ENCODE data around the gene SPTBN2. TPM values are rescaled to one million over a fixed set of nuclear protein-coding genes. Genes with fewer than 3 reads are reported as not detected.

The SPTBN2 gene
- total RNA-seq, 4 donors from 2014 or later, result under 0.01 to 31.0 (median 1.6) TPM

DNA sequence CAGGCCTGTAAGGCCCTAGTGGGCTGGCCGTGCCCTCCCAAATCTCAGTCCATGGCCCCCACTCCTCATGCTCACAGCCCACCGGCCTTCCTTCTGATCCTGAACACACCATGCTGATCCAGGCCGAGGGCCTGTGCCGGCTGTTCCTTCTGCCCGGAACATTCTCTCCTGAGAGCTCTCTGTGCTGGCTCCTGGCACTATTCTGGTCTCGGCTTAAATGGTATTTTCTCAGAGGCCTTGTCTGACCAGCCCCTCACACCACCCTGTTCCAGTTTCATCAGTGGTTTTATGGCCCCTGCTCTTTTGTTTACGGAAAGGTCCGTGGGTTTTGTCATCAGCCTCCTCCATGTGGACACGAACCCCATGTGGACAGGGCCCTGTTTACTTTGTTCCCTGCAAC, 22.0 kb downstream of the SPTBN2 start:
- Histone ChIP-seq H3K27ac (no peak overlapping the region), H3K36me3 (no peaks in the 10 kb centered on the region), H3K4me1 (no peaks in the 10 kb centered on the region), H3K4me3 (no peak overlapping the region), H3K27me3 (no peaks in the 10 kb centered on the region), H3K9me3 (no peaks in the 10 kb centered on the region)
- no peak for TF ChIP-seq POLR2A (IDR thresholded peaks at IDR 0.05)
- TF ChIP-seq, protein P1, sequence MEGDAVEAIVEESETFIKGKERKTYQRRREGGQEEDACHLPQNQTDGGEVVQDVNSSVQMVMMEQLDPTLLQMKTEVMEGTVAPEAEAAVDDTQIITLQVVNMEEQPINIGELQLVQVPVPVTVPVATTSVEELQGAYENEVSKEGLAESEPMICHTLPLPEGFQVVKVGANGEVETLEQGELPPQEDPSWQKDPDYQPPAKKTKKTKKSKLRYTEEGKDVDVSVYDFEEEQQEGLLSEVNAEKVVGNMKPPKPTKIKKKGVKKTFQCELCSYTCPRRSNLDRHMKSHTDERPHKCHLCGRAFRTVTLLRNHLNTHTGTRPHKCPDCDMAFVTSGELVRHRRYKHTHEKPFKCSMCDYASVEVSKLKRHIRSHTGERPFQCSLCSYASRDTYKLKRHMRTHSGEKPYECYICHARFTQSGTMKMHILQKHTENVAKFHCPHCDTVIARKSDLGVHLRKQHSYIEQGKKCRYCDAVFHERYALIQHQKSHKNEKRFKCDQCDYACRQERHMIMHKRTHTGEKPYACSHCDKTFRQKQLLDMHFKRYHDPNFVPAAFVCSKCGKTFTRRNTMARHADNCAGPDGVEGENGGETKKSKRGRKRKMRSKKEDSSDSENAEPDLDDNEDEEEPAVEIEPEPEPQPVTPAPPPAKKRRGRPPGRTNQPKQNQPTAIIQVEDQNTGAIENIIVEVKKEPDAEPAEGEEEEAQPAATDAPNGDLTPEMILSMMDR (IDR thresholded peaks at IDR 0.05), result no peak
- DNase-seq, result no peak
- intact Hi-C loops (cut with DNase I; ENCODE audit: low total_unique reads), result no loop called here

DNA sequence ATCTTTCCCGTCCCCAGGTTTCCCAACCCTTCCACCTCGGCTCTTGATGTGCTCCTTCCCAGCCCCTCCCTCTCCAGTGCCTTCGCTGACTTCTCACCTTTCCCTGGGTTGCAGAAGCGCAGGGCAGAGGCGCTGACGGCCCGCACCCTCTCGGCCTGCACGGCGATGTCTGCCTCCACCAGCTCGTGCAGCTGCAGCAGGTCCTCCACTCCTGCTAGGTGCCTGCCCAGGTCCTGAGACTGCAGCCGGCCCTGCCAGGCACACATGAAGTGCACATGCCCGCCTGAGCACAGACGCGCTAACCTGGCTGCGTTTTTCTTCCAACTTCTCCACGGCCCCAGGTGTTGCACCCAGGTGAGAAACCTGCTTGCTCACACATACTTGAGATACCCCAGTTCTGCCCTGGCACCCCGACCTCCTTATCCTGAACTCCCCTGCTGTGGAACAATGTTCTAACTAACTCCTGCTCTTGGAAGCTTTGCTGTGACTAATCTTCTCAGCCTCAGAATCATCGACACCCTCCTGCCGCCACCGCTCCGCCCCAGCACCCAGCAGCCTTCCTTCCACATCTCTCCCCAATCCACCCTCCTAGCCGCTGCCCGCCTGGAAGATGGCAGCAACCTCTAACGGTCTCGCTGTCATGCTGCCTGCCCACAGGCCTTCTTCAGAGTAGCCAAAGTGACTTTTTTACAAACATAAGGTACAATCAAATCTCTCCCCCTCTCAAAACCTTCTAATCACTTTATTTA, 23.3 kb downstream of the SPTBN2 start:
- Histone ChIP-seq H3K4me3 (no peak overlapping the region), H3K9me3 (no peaks in the 10 kb centered on the region), H3K27ac (no peak overlapping the region), H3K4me1 (no peaks in the 10 kb centered on the region), H3K27me3 (no peaks in the 10 kb centered on the region), H3K36me3 (no peaks in the 10 kb centered on the region)
- intact Hi-C loops (cut with DNase I; ENCODE audit: low total_unique reads), result no loop called here
- TF ChIP-seq, protein P1 (IDR thresholded peaks at IDR 0.05), result no peak
- TF ChIP-seq POLR2A (IDR thresholded peaks at IDR 0.05), result no peak
- no peak for DNase-seq

DNA sequence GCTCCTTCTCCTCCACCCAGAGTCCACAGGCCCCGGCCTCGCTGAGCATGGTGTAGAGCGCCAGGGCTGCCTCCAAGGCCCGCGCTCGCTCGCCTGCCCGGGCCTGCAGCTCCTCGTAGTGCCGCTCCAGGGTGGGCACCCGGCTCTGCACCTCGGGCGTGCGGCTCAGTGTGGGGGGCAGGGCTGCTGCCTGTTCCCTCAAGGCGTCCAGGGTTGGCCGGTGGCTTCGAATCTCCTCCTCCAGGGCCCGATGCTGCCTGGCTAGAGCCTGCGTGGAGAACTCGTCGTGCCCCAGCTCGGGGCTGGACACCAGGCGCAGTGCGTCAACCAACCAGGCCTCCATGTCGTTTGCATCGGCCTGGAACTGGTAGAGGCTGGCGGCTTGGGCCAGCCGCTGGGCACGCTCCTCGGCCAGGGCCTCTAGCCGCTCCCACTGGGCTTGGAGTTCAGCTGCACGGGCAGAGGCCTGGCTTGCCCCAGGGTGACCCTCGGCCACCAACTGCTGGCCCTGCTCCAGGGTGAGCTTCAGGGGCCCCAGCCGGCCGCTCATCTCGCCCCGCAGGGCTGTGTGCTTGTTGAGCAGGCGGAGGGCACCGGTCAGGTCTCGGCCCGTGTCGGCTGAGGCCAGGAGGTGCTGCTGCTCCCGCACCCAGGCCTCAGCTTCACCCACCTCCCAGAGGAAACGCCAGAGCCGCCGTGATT, 24.2 kb downstream of the SPTBN2 start:
- Histone ChIP-seq H3K27ac (no peak overlapping the region), H3K9me3 (no peaks in the 10 kb centered on the region), H3K27me3 (no peaks in the 10 kb centered on the region), H3K4me3 (no peak overlapping the region), H3K36me3 (no peaks in the 10 kb centered on the region), H3K4me1 (no peaks in the 10 kb centered on the region)
- intact Hi-C loops (cut with DNase I; ENCODE audit: low total_unique reads), result no loop called here
- no peak for TF ChIP-seq POLR2A (IDR thresholded peaks at IDR 0.05)
- TF ChIP-seq, protein P1 (IDR thresholded peaks at IDR 0.05), result no peak
- no peak for DNase-seq

DNA sequence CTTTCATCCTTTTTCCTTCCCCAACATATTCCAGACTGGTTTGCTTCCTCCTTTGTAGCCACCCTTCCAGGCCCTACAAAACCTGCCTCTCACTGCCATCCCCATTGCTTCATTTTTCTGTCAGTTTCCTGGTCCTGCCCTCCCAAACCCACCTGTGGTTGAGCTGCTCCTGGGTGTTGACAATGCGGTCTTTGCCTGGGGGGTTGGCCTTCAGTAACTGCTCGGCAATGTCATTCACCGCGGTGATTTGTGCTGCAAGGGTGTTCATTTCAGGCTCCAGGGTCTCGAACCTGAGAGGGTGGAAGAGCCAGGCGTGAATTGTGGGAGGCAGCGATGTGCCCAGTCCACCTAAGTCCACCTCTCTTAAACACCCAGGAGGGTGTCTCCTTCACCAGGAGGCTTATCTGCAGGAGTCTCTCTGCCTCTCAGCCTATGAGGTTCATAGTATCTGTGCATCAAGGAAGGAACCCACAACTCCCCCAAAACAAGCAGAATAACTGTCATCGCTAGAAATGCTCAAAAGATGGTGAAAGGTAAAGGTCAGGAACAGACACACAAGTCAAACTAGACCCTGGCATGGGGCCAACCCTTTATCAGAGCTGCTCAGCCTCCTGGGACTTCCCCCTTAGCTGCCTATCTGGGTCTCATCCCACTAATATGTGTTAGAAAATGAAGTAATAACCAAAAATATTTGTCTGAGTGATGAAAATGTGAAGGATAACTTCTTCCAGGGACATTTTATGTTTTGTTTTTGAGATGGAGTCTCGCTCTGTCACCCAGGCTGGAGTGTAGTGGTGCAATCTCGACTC, 27.4 kb downstream of the SPTBN2 start:
- no peak for TF ChIP-seq POLR2A (IDR thresholded peaks at IDR 0.05)
- TF ChIP-seq, protein P1 (IDR thresholded peaks at IDR 0.05), result no peak
- no peaks in the 10 kb centered on the region for H3K36me3 ChIP-seq
- DNase-seq, result no peak
- H3K4me3 ChIP-seq, result no peak overlapping the region
- no peak overlapping the region for H3K27ac ChIP-seq
- intact Hi-C loops (cut with DNase I; ENCODE audit: low total_unique reads), result no loop called here
- H3K9me3 ChIP-seq, result no peaks in the 10 kb centered on the region
- H3K4me1 ChIP-seq, result no peaks in the 10 kb centered on the region
- no peaks in the 10 kb centered on the region for H3K27me3 ChIP-seq

Measured in uterus (tissue), 4 donors.